NB4 (cell line): ENCODE data around the gene FER1L5.

Experiments used
- CTCF ChIP-seq: IDR thresholded peaks from one replicate; pipeline ENCODE4 v1.5.1; 2012; ENCODE audit warnings: low read depth, low read length
- POLR2A ChIP-seq: IDR thresholded peaks from 2 replicates; pipeline ENCODE4 v1.6.1; 2011; ENCODE audit warnings: mild to moderate bottlenecking; ENCODE audit not compliant: insufficient read length; ENCODE audit errors: extremely low read depth

- no peak for TF ChIP-seq POLR2A
- TF ChIP-seq CTCF = no peak
Observed at GRCh38 chr2:96754317-96754716, 111.8 kb downstream of the FER1L5 start.
